ENCODE results near the gene GCNT1.

DNA sequence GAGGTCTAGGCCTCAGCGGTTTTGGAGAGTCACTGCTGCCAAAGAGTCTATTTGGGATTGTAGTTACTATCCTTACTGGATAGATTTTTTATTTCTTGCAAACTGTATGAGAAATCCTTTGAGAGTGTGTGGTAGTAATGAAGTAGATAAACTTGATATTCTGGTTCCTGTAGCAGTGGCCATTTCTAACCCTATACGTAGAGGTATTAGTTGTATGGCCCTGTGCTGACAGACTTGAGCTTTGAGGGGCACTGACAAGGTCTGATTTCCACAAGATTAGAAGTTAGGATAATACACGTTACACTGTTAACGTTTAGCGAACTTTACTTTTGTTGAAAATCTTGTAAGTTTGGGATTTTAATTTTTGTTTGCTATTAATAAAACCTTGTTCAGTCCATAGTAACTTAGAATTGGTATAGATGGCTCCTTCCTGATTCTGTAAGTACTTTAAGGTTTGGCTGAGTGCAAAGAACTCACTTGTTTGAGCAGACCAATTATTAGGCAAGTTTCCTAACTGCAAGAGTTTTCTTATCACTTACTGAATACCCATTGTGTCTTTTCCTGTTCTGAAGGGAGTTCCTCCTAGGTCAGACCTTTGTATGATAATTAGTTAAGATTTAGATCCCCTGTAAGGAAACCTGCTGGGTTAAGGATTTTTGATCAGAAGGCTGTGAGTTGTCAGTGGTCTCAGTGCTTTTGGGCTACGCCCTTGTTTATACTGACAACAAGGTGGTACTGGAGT, 31.4 kb downstream of the GCNT1 start:
- TF ChIP-seq, protein P1, sequence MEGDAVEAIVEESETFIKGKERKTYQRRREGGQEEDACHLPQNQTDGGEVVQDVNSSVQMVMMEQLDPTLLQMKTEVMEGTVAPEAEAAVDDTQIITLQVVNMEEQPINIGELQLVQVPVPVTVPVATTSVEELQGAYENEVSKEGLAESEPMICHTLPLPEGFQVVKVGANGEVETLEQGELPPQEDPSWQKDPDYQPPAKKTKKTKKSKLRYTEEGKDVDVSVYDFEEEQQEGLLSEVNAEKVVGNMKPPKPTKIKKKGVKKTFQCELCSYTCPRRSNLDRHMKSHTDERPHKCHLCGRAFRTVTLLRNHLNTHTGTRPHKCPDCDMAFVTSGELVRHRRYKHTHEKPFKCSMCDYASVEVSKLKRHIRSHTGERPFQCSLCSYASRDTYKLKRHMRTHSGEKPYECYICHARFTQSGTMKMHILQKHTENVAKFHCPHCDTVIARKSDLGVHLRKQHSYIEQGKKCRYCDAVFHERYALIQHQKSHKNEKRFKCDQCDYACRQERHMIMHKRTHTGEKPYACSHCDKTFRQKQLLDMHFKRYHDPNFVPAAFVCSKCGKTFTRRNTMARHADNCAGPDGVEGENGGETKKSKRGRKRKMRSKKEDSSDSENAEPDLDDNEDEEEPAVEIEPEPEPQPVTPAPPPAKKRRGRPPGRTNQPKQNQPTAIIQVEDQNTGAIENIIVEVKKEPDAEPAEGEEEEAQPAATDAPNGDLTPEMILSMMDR (conservative IDR thresholded peaks at IDR 0.05; ENCODE audit: low read depth, low read length), result no peak
- TF ChIP-seq EZH2phosphoT487 (IDR thresholded peaks at IDR 0.05; ENCODE audit: borderline replicate concordance, low read length) (no peak), EZH2 (IDR thresholded peaks at IDR 0.05; ENCODE audit: low read length, unreplicated experiment) (no peak)

Measured in PC-3 (cell line).